DND-41 (cell line): Measurements from ENCODE around the gene CHPF.
A peak's percentile ranks its signal among the peaks of the same experiment; 100 is the strongest.

Experiments
- ATAC-seq: fragments of 200-7000 bp; cut with Tn5 transposase; 3 replicates; pipeline ENCODE4 v1.9.1; 2021; ENCODE audit warnings: low read depth; ENCODE audit not compliant: insufficient read depth
- DNase-seq: peaks from one replicate; pipeline ENCODE4 v3.0.0-alpha.2; 2020
- H2AFZ ChIP-seq: 2 replicates; pipeline ENCODE4 v1.6.0; 2012; ENCODE audit warnings: low read depth, low read length
- H3K27ac ChIP-seq: 2 replicates; pipeline ENCODE4 v1.5.1; 2012; ENCODE audit warnings: low read length, inconsistent platforms
- H3K27me3 ChIP-seq: fragments of 200-600 bp; sonication (generic); 2 replicates; pipeline ENCODE4 v1.6.0; 2012; ENCODE audit warnings: low read length, mild to moderate bottlenecking, inconsistent platforms; ENCODE audit not compliant: insufficient read depth, poor library complexity
- H3K36me3 ChIP-seq: 2 replicates; pipeline ENCODE4 v1.5.1; 2012; ENCODE audit warnings: low read length, inconsistent platforms; ENCODE audit not compliant: insufficient read depth
- H3K4me1 ChIP-seq: 2 replicates; pipeline ENCODE4 v1.5.1; 2012; ENCODE audit warnings: mild to moderate bottlenecking, low read length; ENCODE audit not compliant: insufficient read depth
- H3K4me2 ChIP-seq: 2 replicates; pipeline ENCODE4 v1.6.0; 2012; ENCODE audit warnings: mild to moderate bottlenecking, moderate library complexity, low read length, inconsistent platforms; ENCODE audit not compliant: insufficient read depth
- H3K4me3 ChIP-seq, 2 experiments: fragments of 200-600 bp in 1 of 2; shearing (Covaris generic) in 1 of 2; 2 replicates each; pipeline ENCODE4 v1.5.1; 2012 to 2016; ENCODE audit warnings: inconsistent platforms in 2 of 2, low read length in 2 of 2, mild to moderate bottlenecking in 2 of 2, low read depth in 1 of 2, moderate library complexity in 1 of 2
- H3K79me2 ChIP-seq: 2 replicates; pipeline ENCODE4 v1.6.0; 2012; ENCODE audit warnings: low read length, inconsistent platforms; ENCODE audit not compliant: insufficient read depth
- H3K9ac ChIP-seq: 2 replicates; pipeline ENCODE4 v1.6.0; 2012; ENCODE audit warnings: low read depth, mild to moderate bottlenecking, inconsistent platforms, low read length, moderate library complexity
- H3K9me3 ChIP-seq: 2 replicates; pipeline ENCODE4 v1.5.1; 2012; ENCODE audit warnings: low read length, moderate library complexity, mild to moderate bottlenecking, inconsistent platforms; ENCODE audit not compliant: insufficient read depth, severe bottlenecking
- H4K20me1 ChIP-seq: 2 replicates; pipeline ENCODE4 v1.6.0; 2012; ENCODE audit warnings: low read length; ENCODE audit not compliant: insufficient read depth
- CTCF ChIP-seq: IDR thresholded peaks from 2 replicates; pipeline ENCODE4 v1.5.1; 2012; ENCODE audit warnings: borderline replicate concordance, low read length, moderate library complexity, mild to moderate bottlenecking; ENCODE audit not compliant: poor library complexity, severe bottlenecking; ENCODE audit errors: extremely low read depth
- EZH2 ChIP-seq: IDR thresholded peaks from 3 replicates; pipeline ENCODE4 v1.6.1; 2012; ENCODE audit warnings: borderline replicate concordance, low read depth, mild to moderate bottlenecking, moderate library complexity, low read length, inconsistent platforms; ENCODE audit not compliant: severe bottlenecking

CHPF gene

GRCh38 chr2:219543596-219544358 lies at the start of gene CHPF, which contains the start of gene TMEM198:
TSS of gene CHPF (minus strand) at chr2:219543809. CDS start at chr2:219543538, 271 bp downstream.
TSS of gene TMEM198 (plus strand) at chr2:219544028. CDS start at chr2:219544728, 700 bp downstream.
- Histone ChIP-seq H3K27me3 (no peaks in the 10 kb centered on the region), H3K9ac (peak within 1 kb of the TSS; percentile 71), H3K4me1 (peaks cover 33% of the 10 kb centered on the region), H3K4me2 (peak within 1 kb of the TSS; percentile 88), H2AFZ (peak within 1 kb of the TSS; percentile 84), H3K79me2 (no peaks in the 10 kb centered on the region), H3K4me3 (peak within 1 kb of the TSS; percentile 84), H4K20me1 (peaks cover 27% of the 10 kb centered on the region), H3K9me3 (no peaks in the 10 kb centered on the region), H3K36me3 (peaks cover 21% of the 10 kb centered on the region), H3K27ac (no peak within 1 kb of the TSS; the same call in none of the 2 replicates)
- peak; percentile 83 for ATAC-seq
- no peak for TF ChIP-seq CTCF
- TF ChIP-seq EZH2, result no peak
- peak; percentile 98 for DNase-seq

GRCh38 chr2:219593154-219593553 lies 49.5 kb upstream of the CHPF start:
- Histone ChIP-seq H3K4me1 (peaks cover 10% of the 10 kb centered on the region), H3K9me3 (no peaks in the 10 kb centered on the region), H3K4me3 (no peak overlapping the region), H2AFZ (no peak overlapping the region), H3K27ac (no peak overlapping the region), H3K36me3 (no peaks in the 10 kb centered on the region), H3K4me2 (no peak overlapping the region), H3K9ac (no peak overlapping the region), H3K27me3 (no peaks in the 10 kb centered on the region), H4K20me1 (no peaks in the 10 kb centered on the region), H3K79me2 (peaks cover 3% of the 10 kb centered on the region; the same call in 1 of the 2 replicates)
- TF ChIP-seq CTCF, result no peak
- no peak for TF ChIP-seq EZH2
- ATAC-seq (no peak), DNase-seq (no peak)

- Histone ChIP-seq H3K4me3 (no peak overlapping the region), H3K27me3 (no peaks in the 10 kb centered on the region), H2AFZ (no peak overlapping the region; the same call in 1 of the 2 replicates), H3K36me3 (no peaks in the 10 kb centered on the region), H3K9me3 (no peaks in the 10 kb centered on the region), H4K20me1 (no peaks in the 10 kb centered on the region), H3K4me2 (no peak overlapping the region), H3K9ac (no peak overlapping the region), H3K27ac (no peak overlapping the region), H3K79me2 (no peaks in the 10 kb centered on the region), H3K4me1 (peaks cover 8% of the 10 kb centered on the region)
- no peak for ATAC-seq
- TF ChIP-seq CTCF (no peak), EZH2 (no peak)
- DNase-seq, result no peak
Observed at GRCh38 chr2:219592736-219593135, 49.1 kb upstream of the CHPF start.
